Lung (tissue), 12 donors: ENCODE measurements around the gene DICER1. TPM values are rescaled to one million over a fixed set of nuclear protein-coding genes. Genes with fewer than 3 reads are reported as not detected.

Source experiments
- ATAC-seq: fragments of 200-7000 bp; cut with Tn5 transposase; one replicate; pipeline ENCODE4 v1.9.1; 2020; ENCODE audit warnings: moderate number of reproducible peaks; ENCODE audit not compliant: insufficient read depth, low FRiP score
- DNase-seq, 3 donors: peaks; one replicate each; pipeline ENCODE4 v3.0.0-alpha.2; 2013 to 2017
- H3K27ac ChIP-seq, 2 donors: one replicate each; pipeline ENCODE4 v1.5.1; 2013; ENCODE audit warnings: mild to moderate bottlenecking in 2 of 2, moderate library complexity in 2 of 2, control low read depth in 1 of 2, inconsistent platforms in 1 of 2, low read depth in 1 of 2, low read length in 1 of 2
- H3K27me3 ChIP-seq, 3 donors: one replicate each; pipeline ENCODE4 v1.5.1; 2013; ENCODE audit warnings: low read length in 2 of 3; ENCODE audit not compliant: control insufficient read depth in 3 of 3, insufficient read depth in 3 of 3
- H3K36me3 ChIP-seq, 4 donors: one replicate each; pipeline ENCODE4 v1.5.1; 2013; ENCODE audit warnings: low read length in 4 of 4, mild to moderate bottlenecking in 1 of 4, moderate library complexity in 1 of 4; ENCODE audit not compliant: control insufficient read depth in 4 of 4, insufficient read depth in 4 of 4
- H3K4me1 ChIP-seq, 5 donors: one replicate each; pipeline ENCODE4 v1.5.1; 2013; ENCODE audit warnings: low read length in 5 of 5, mild to moderate bottlenecking in 2 of 5, moderate library complexity in 1 of 5; ENCODE audit not compliant: control insufficient read depth in 5 of 5, insufficient read depth in 5 of 5
- H3K4me3 ChIP-seq: one replicate; pipeline ENCODE4 v1.5.1; 2013; ENCODE audit warnings: mild to moderate bottlenecking, control low read depth, moderate library complexity
- H3K9ac ChIP-seq, 2 donors: one replicate each; pipeline ENCODE4 v1.5.1; 2013; ENCODE audit warnings: low read length in 2 of 2, control low read depth in 1 of 2; ENCODE audit not compliant: insufficient read depth in 1 of 2
- H3K9me3 ChIP-seq, 4 donors: one replicate each; pipeline ENCODE4 v1.5.1; 2013; ENCODE audit warnings: low read length in 3 of 4, mild to moderate bottlenecking in 1 of 4, moderate library complexity in 1 of 4; ENCODE audit not compliant: control insufficient read depth in 4 of 4, insufficient read depth in 3 of 4
- CTCF ChIP-seq: IDR thresholded peaks from 2 replicates; pipeline ENCODE4 v1.5.1; 2012; ENCODE audit warnings: mild to moderate bottlenecking; ENCODE audit errors: control extremely low read depth, extremely low read depth
- WGBS, 2 donors: extraction: QIAGEN DNeasy Blood & Tissue Kit; methylation state at CpG; one replicate each; pipeline ENCODE4 v1.1.7; 2013; 5-methylcytosine and 5-hydroxymethylcytosine counted together
- polyA plus RNA-seq, 2 donors: library from polyadenylated mRNA; stranded (reverse); fragments of 200-250 nt; gene quantifications; one replicate each; pipeline ENCODE4 v1.2.1, GENCODE V29; 2013
- total RNA-seq, 2 donors: library from RNA; depleted of rRNA in 1 of 2; stranded (reverse); fragments of >200 nt in 1 of 2; gene quantifications; one replicate each; pipeline ENCODE4 v1.2.1, GENCODE V29; 2014 to 2021
- donor health status: control.
- donor health status: control.
- donor health status: Bipolar disorder and iron deficiency.
- donor health status: healthy.
- donor health status: DM: yes; HTN: yes; CAD: no.

The DICER1 gene
- total and polyA plus RNA-seq, 4 donors, result 9.1 to 103 (median 44.1) TPM

- DNase-seq (no peak), ATAC-seq (no peak)
- Histone ChIP-seq H3K36me3 (no peaks in the 10 kb centered on the region), H3K9ac (no peak overlapping the region), H3K9me3 (no peaks in the 10 kb centered on the region), H3K27ac (no peak overlapping the region), H3K27me3 (peaks cover 0 to 7% (median 0%) of the 10 kb centered on the region in 3 donors), H3K4me3 (no peak overlapping the region), H3K4me1 (no peaks in the 10 kb centered on the region)
- WGBS, 2 donors, result 96 to 97% methylated on average over 3 of the region's 3 CpGs
- no peak for TF ChIP-seq CTCF
Observed at GRCh38 chr14:95073947-95074346, 83.4 kb downstream of the DICER1 start.

GRCh38 chr14:95072310-95072905, 84.9 kb downstream of the DICER1 start:
- Histone ChIP-seq H3K9ac (no peak overlapping the region), H3K4me3 (no peak overlapping the region), H3K36me3 (no peaks in the 10 kb centered on the region), H3K27me3 (peaks cover 0 to 7% (median 0%) of the 10 kb centered on the region in 3 donors), H3K4me1 (no peaks in the 10 kb centered on the region), H3K9me3 (no peaks in the 10 kb centered on the region), H3K27ac (no peak overlapping the region)
- ATAC-seq (no peak), DNase-seq (no peak)
- no peak for TF ChIP-seq CTCF
- WGBS, 2 donors, result 70 to 83% methylated on average over 8 of the region's 8 CpGs

GRCh38 chr14:95071649-95072280, 85.6 kb downstream of the DICER1 start:
- Histone ChIP-seq H3K27ac (no peak overlapping the region), H3K36me3 (no peaks in the 10 kb centered on the region), H3K9ac (no peak overlapping the region), H3K4me3 (no peak overlapping the region), H3K4me1 (no peaks in the 10 kb centered on the region), H3K27me3 (peaks cover 0 to 7% (median 0%) of the 10 kb centered on the region in 3 donors), H3K9me3 (no peaks in the 10 kb centered on the region)
- TF ChIP-seq CTCF, result no peak
- WGBS, 2 donors, result 84 to 86% methylated on average over 19 of the region's 19 CpGs
- ATAC-seq (no peak), DNase-seq (no peak)
